SK-N-SH (cell line): ENCODE data around the gene COL4A3.

ENCODE experiments used
- EP300 ChIP-seq, 2 experiments: IDR thresholded peaks; 2 replicates each; pipeline versions ENCODE4 v1.4.0 to v1.6.1; 2012; ENCODE audit warnings: borderline replicate concordance in 1 of 2, low read depth in 1 of 2, low read length in 1 of 2
- GABPA ChIP-seq: IDR thresholded peaks from 2 replicates; pipeline ENCODE4 v1.4.0; 2012; ENCODE audit warnings: low read depth, mild to moderate bottlenecking
- POLR2AphosphoS5 ChIP-seq: IDR thresholded peaks from 2 replicates; pipeline ENCODE4 v1.6.1; 2012; ENCODE audit warnings: low read depth, low read length
- TF ChIP-seq, protein P1 (sequence below): fragments of 200-600 bp; sonication (generic); IDR thresholded peaks from 2 replicates; pipeline ENCODE4 v1.6.1; 2017; ENCODE audit warnings: antibody characterized with exemption, mild to moderate bottlenecking, moderate library complexity

DNA sequence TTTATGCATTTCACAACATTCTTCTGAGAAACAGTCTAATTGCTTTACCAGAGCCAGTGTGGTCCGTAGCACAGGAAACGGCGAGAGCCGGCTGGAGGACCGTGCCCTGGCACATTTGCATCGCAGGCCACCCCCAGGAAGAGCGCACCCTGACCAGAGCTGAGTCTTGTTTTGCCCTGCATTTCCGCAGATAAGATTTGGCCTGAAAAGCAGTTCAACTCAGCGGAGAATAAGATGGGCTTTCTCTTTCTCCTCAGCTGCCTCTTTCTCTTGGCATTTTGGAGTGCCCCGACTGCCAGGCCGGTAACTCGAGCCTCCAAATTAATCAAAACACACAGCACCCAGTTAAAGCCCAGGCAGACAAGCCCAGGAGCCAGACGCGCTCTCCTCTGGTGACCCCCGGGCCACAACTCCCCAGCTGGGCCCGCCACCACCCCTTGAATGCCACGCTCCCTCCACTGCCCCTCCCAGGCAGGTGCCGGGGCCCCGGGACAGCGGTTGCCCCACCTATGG is 883 bp upstream of the COL4A3 start:
- TF ChIP-seq, protein P1, sequence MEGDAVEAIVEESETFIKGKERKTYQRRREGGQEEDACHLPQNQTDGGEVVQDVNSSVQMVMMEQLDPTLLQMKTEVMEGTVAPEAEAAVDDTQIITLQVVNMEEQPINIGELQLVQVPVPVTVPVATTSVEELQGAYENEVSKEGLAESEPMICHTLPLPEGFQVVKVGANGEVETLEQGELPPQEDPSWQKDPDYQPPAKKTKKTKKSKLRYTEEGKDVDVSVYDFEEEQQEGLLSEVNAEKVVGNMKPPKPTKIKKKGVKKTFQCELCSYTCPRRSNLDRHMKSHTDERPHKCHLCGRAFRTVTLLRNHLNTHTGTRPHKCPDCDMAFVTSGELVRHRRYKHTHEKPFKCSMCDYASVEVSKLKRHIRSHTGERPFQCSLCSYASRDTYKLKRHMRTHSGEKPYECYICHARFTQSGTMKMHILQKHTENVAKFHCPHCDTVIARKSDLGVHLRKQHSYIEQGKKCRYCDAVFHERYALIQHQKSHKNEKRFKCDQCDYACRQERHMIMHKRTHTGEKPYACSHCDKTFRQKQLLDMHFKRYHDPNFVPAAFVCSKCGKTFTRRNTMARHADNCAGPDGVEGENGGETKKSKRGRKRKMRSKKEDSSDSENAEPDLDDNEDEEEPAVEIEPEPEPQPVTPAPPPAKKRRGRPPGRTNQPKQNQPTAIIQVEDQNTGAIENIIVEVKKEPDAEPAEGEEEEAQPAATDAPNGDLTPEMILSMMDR = no peak
- TF ChIP-seq POLR2AphosphoS5 (no peak), GABPA (no peak), EP300 (IDR thresholded peaks at IDR 0.05; ENCODE audit: borderline replicate concordance in 1 of 2, low read depth in 1 of 2, low read length in 1 of 2) (no peak)
